ENCODE measurements around the gene PDLIM5. TPM values are rescaled to one million over a fixed set of nuclear protein-coding genes. Genes with fewer than 3 reads are reported as not detected.

PDLIM5 gene
- total RNA-seq, 1 experiment from 2014 or later = 106 TPM

DNA sequence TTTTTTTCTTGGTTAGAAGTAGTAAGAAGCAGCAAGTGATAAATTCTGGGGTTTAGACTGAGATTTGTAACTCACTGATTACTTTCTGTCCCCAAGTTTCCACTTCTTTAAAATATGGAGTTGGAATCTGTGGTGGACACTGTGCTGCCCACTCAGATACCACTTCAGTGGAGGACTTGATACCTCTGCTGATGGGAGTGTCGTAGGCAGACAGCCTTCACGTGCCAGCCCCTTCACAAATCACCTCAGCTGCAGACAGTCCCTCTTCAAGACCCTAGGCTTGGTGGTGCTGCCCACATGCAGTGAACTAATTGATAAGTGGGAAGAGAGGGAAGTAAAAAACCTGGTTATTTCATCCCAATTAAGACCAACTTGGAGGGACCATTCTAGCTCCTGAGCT is 139.5 kb downstream of the PDLIM5 start:
- CTCF ChIA-PET = interaction anchor here (0.9 kb wide), 1 partner anchor 184 kb away, joined by 3 read pairs; no protein-coding TSS in a partner anchor

DNA sequence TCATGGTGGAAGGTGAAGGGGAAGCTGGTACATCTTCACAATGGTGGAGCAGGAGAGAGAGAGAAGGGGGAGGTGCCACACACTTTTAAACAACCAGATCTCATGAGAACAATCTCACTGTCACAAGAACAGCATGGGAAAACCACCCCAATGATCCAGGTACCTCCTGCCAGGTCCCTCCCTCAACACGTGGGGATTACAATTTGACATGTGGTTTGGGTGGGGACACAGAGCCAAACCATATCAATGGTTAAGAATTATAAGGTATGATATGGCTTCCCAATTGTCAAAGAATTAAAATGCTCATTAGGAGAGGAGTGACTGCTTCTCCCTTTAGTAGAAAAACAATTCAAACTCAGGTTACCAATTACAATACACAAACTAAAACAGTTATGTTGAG is 143.3 kb downstream of the PDLIM5 start:
- no TSS peak for BruUV-seq (replicated peaks)
- intact Hi-C loops (cut with micrococcal nuclease; ENCODE audit: unreplicated experiment) = loop anchor here (1.0 to 5.0 kb wide), 2 partner anchors 48 to 262 kb away; no protein-coding TSS in a partner anchor
- Histone ChIP-seq H3K4me3 (ENCODE audit: low read depth, low read length) (no peak overlapping the region), H3K9me3 (no peaks in the 10 kb centered on the region), H3K36me3 (ENCODE audit: control insufficient read depth, insufficient read depth, low read length) (no peaks in the 10 kb centered on the region; the same call in 1 of the 2 replicates), H3K27me3 (replicated peaks; ENCODE audit: control insufficient read depth, insufficient read depth, low read length) (no peaks in the 10 kb centered on the region), H3K4me1 (peaks cover 8% of the 10 kb centered on the region)
- ChIA-PET CTCF (interaction anchor here (0.7 to 1.0 kb wide), 2 partner anchors 188 to 262 kb away, joined by 3 to 6 read pairs; no protein-coding TSS in a partner anchor), POLR2A (no interaction called here)
- no peak overlapping the region for H3K27ac Mint-ChIP-seq (ENCODE audit: unreplicated experiment)
- TF ChIP-seq, protein P1, sequence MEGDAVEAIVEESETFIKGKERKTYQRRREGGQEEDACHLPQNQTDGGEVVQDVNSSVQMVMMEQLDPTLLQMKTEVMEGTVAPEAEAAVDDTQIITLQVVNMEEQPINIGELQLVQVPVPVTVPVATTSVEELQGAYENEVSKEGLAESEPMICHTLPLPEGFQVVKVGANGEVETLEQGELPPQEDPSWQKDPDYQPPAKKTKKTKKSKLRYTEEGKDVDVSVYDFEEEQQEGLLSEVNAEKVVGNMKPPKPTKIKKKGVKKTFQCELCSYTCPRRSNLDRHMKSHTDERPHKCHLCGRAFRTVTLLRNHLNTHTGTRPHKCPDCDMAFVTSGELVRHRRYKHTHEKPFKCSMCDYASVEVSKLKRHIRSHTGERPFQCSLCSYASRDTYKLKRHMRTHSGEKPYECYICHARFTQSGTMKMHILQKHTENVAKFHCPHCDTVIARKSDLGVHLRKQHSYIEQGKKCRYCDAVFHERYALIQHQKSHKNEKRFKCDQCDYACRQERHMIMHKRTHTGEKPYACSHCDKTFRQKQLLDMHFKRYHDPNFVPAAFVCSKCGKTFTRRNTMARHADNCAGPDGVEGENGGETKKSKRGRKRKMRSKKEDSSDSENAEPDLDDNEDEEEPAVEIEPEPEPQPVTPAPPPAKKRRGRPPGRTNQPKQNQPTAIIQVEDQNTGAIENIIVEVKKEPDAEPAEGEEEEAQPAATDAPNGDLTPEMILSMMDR (IDR thresholded peaks at IDR 0.05; ENCODE audit: insufficient read depth in 1 of 2, low read depth in 1 of 2, low read length in 1 of 2, severe bottlenecking in 1 of 2, unreplicated experiment in 1 of 2) = no peak
- H3K4me3 Mint-ChIP-seq (ENCODE audit: unreplicated experiment) = no peak overlapping the region
- DNase-seq = no peak
- no peaks in the 10 kb centered on the region for H3K4me1 Mint-ChIP-seq (ENCODE audit: low read depth, unreplicated experiment)
- peaks cover 15% of the 10 kb centered on the region for H3K36me3 Mint-ChIP-seq (ENCODE audit: insufficient read depth, unreplicated experiment)
- H3K27me3 Mint-ChIP-seq (ENCODE audit: insufficient read depth, unreplicated experiment) = no peaks in the 10 kb centered on the region
- H3K9me3 Mint-ChIP-seq (ENCODE audit: unreplicated experiment) = no peaks in the 10 kb centered on the region

More for the DNA sequence above, 139.5 kb downstream of the PDLIM5 start:
- H3K9me3 Mint-ChIP-seq (ENCODE audit: unreplicated experiment) = no peaks in the 10 kb centered on the region
- no peaks in the 10 kb centered on the region for H3K27me3 Mint-ChIP-seq (ENCODE audit: insufficient read depth, unreplicated experiment)
- H3K9me3 ChIP-seq = no peaks in the 10 kb centered on the region
- no peaks in the 10 kb centered on the region for H3K27me3 ChIP-seq (replicated peaks; ENCODE audit: control insufficient read depth, insufficient read depth, low read length)
- POLR2A ChIA-PET = no interaction called here
- no peaks in the 10 kb centered on the region; the same call in 1 of the 2 replicates for H3K36me3 ChIP-seq (ENCODE audit: control insufficient read depth, insufficient read depth, low read length)
- DNase-seq = no peak
- peaks cover 29% of the 10 kb centered on the region for H3K36me3 Mint-ChIP-seq (ENCODE audit: insufficient read depth, unreplicated experiment)
- no peak overlapping the region for H3K4me3 ChIP-seq (ENCODE audit: low read depth, low read length)
- peaks cover 8% of the 10 kb centered on the region for H3K4me1 ChIP-seq
- H3K27ac Mint-ChIP-seq (ENCODE audit: unreplicated experiment) = no peak overlapping the region
- BruUV-seq (replicated peaks) = no TSS peak
- no peaks in the 10 kb centered on the region for H3K4me1 Mint-ChIP-seq (ENCODE audit: low read depth, unreplicated experiment)
- no peak overlapping the region for H3K4me3 Mint-ChIP-seq (ENCODE audit: unreplicated experiment)
- intact Hi-C loops (cut with micrococcal nuclease; ENCODE audit: unreplicated experiment) = no loop called here
- TF ChIP-seq, protein P1 (IDR thresholded peaks at IDR 0.05; ENCODE audit: insufficient read depth in 1 of 2, low read depth in 1 of 2, low read length in 1 of 2, severe bottlenecking in 1 of 2, unreplicated experiment in 1 of 2) = no peak

DNA sequence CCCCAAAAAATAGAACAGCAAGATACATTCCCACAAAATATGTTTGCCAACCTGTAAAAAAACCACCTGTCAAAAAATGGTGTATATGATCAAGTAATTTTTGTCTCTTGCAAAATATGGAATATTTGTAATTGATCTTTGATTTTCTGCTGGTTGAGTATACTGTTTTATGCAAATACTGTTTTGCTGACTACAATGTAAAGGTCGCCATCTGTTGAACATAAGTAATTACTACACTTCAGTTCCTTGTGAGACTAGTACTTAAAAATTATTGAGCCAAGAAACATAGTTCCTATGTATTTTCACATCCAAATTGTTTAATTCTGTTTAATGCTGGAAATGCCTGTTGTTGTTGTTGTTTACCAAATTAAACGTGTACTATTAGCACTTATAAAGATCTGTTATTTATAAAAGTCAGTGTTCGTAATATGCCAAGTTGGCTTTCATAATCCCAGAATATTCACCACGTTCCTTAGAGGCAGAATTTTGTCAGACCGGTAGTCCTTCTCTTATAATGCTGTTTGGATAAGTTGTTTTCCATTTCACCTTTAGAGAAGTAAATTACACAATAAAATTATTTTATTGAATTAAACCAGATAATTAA is 144.2 kb downstream of the PDLIM5 start:
- TF ChIP-seq, protein P1 (IDR thresholded peaks at IDR 0.05; ENCODE audit: insufficient read depth in 1 of 2, low read depth in 1 of 2, low read length in 1 of 2, severe bottlenecking in 1 of 2, unreplicated experiment in 1 of 2) = peak; percentile 45 to 66
- CTCF ChIA-PET = interaction anchor here (0.7 to 1.0 kb wide), 2 partner anchors 189 to 263 kb away, joined by 3 to 6 read pairs; no protein-coding TSS in a partner anchor
- Histone ChIP-seq H3K36me3 (ENCODE audit: control insufficient read depth, insufficient read depth, low read length) (no peaks in the 10 kb centered on the region; the same call in 1 of the 2 replicates), H3K9me3 (no peaks in the 10 kb centered on the region), H3K4me1 (peaks cover 8% of the 10 kb centered on the region), H3K27me3 (replicated peaks; ENCODE audit: control insufficient read depth, insufficient read depth, low read length) (no peaks in the 10 kb centered on the region), H3K4me3 (ENCODE audit: low read depth, low read length) (no peak overlapping the region)
- no peaks in the 10 kb centered on the region for H3K9me3 Mint-ChIP-seq (ENCODE audit: unreplicated experiment)
- H3K4me3 Mint-ChIP-seq (ENCODE audit: unreplicated experiment) = no peak overlapping the region
- no peaks in the 10 kb centered on the region for H3K27me3 Mint-ChIP-seq (ENCODE audit: insufficient read depth, unreplicated experiment)
- H3K4me1 Mint-ChIP-seq (ENCODE audit: low read depth, unreplicated experiment) = no peaks in the 10 kb centered on the region
- DNase-seq = peak in 1 of 2 experiments; percentile 22
- POLR2A ChIA-PET = no interaction called here
- BruUV-seq (replicated peaks) = no TSS peak
- H3K36me3 Mint-ChIP-seq (ENCODE audit: insufficient read depth, unreplicated experiment) = peaks cover 15% of the 10 kb centered on the region
- H3K27ac Mint-ChIP-seq (ENCODE audit: unreplicated experiment) = no peak overlapping the region
- intact Hi-C loops (cut with micrococcal nuclease; ENCODE audit: unreplicated experiment) = loop anchor here (1.0 to 5.0 kb wide), 5 partner anchors 49 to 292 kb away; no protein-coding TSS in a partner anchor

Data from Caco-2 (cell line).